Measurements from ENCODE around the gene TTC34. TPM values are rescaled to one million over a fixed set of nuclear protein-coding genes. Genes with fewer than 3 reads are reported as not detected.

The TTC34 gene
- total RNA-seq, 1 donor from 2014 or later = under 0.01 TPM

- DNase-seq (ENCODE audit: low spot score in 2 of 2) = no peak
- no peak for FAIRE-seq
Measured at GRCh38 chr1:2812939-2813653, 11.6 kb upstream of the TTC34 start.

GRCh38 chr1:2812136-2812535, 10.6 kb upstream of the TTC34 start:
- FAIRE-seq (no peak), DNase-seq (ENCODE audit: low spot score in 2 of 2) (no peak)

GRCh38 chr1:2811533-2811918, 10.0 kb upstream of the TTC34 start:
- no peak for FAIRE-seq

GRCh38 chr1:2810899-2811532, 9.5 kb upstream of the TTC34 start:
- DNase-seq (ENCODE audit: low spot score in 2 of 2) (no peak), FAIRE-seq (no peak)

More at GRCh38 chr1:2811533-2811918, 10.0 kb upstream of the TTC34 start:
- no peak for DNase-seq (ENCODE audit: low spot score in 2 of 2)

GRCh38 chr1:2810281-2810680, 8.8 kb upstream of the TTC34 start:
- DNase-seq (ENCODE audit: low spot score in 2 of 2) (no peak), FAIRE-seq (no peak)

GRCh38 chr1:2809656-2810055, 8.2 kb upstream of the TTC34 start:
- DNase-seq (ENCODE audit: low spot score in 2 of 2) (no peak), FAIRE-seq (no peak)

GRCh38 chr1:2808831-2809605, 7.5 kb upstream of the TTC34 start:
- no peak for DNase-seq (ENCODE audit: low spot score in 2 of 2)
- FAIRE-seq = no peak

- FAIRE-seq = no peak
- no peak for DNase-seq (ENCODE audit: low spot score in 2 of 2)
Measured at GRCh38 chr1:2808386-2808705, 6.9 kb upstream of the TTC34 start.

GRCh38 chr1:2807678-2808385, 6.3 kb upstream of the TTC34 start:
- FAIRE-seq (no peak), DNase-seq (ENCODE audit: low spot score in 2 of 2) (no peak)

GRCh38 chr1:2807036-2807435, 5.5 kb upstream of the TTC34 start:
- DNase-seq (ENCODE audit: low spot score in 2 of 2) (no peak), FAIRE-seq (no peak)

- FAIRE-seq = no peak
- no peak for DNase-seq (ENCODE audit: low spot score in 2 of 2)
Measured at GRCh38 chr1:2806591-2806990, 5.1 kb upstream of the TTC34 start.

- no peak for DNase-seq (ENCODE audit: low spot score in 2 of 2)
- FAIRE-seq = no peak
Measured at GRCh38 chr1:2805801-2806430, 4.4 kb upstream of the TTC34 start.

GRCh38 chr1:2804628-2805351, 3.3 kb upstream of the TTC34 start:
- FAIRE-seq (no peak), DNase-seq (ENCODE audit: low spot score in 2 of 2) (no peak)

- FAIRE-seq (no peak), DNase-seq (ENCODE audit: low spot score in 2 of 2) (no peak)
Measured at GRCh38 chr1:2803931-2804627, 2.6 kb upstream of the TTC34 start.

- FAIRE-seq (no peak), DNase-seq (ENCODE audit: low spot score in 2 of 2) (no peak)
Measured at GRCh38 chr1:2803086-2803930, 1.8 kb upstream of the TTC34 start.

- no peak for FAIRE-seq
- no peak for DNase-seq (ENCODE audit: low spot score in 2 of 2)
Measured at GRCh38 chr1:2802421-2802961, 998 bp upstream of the TTC34 start.

GRCh38 chr1:2801046-2801445, 447 bp downstream of the TTC34 start:
- DNase-seq (ENCODE audit: low spot score in 2 of 2) = no peak
- FAIRE-seq = no peak

- FAIRE-seq (no peak), DNase-seq (ENCODE audit: low spot score in 2 of 2) (no peak)
Measured at GRCh38 chr1:2800664-2801045, 838 bp downstream of the TTC34 start.
